Thoracic aorta (tissue), 2 donors: ENCODE results near the gene ANKMY1. TPM values are rescaled to one million over a fixed set of nuclear protein-coding genes. Genes with fewer than 3 reads are reported as not detected.

ENCODE experiments used
- ATAC-seq: fragments of 150-250 bp; one replicate; pipeline ENCODE4 v1.8.0; 2017; ENCODE audit warnings: low read depth; ENCODE audit not compliant: insufficient number of reproducible peaks, low FRiP score
- DNase-seq: peaks from one replicate; pipeline ENCODE4 v3.0.0-alpha.2; 2020; ENCODE audit warnings: low spot score
- H3K27ac ChIP-seq, 2 donors: fragments of 200-600 bp; sonication (generic); 1 replicate in 1 of 2; 2 replicates in 1 of 2; pipeline ENCODE4 v1.5.1; 2016; ENCODE audit warnings: mild to moderate bottlenecking in 2 of 2, moderate library complexity in 2 of 2
- H3K27me3 ChIP-seq: fragments of 200-600 bp; sonication (generic); replicated peaks from 2 replicates; pipeline ENCODE4 v1.6.0; 2016; ENCODE audit warnings: mild to moderate bottlenecking; ENCODE audit not compliant: insufficient read depth
- H3K36me3 ChIP-seq: fragments of 200-600 bp; sonication (generic); one replicate; pipeline ENCODE4 v1.5.1; 2016
- H3K4me1 ChIP-seq, 2 donors: fragments of 200-600 bp; sonication (generic); 1 replicate in 1 of 2; 2 replicates in 1 of 2; pipeline versions ENCODE4 v1.5.1 to v1.6.0; 2016; ENCODE audit warnings: low read depth in 2 of 2, mild to moderate bottlenecking in 1 of 2; ENCODE audit not compliant: control insufficient read depth in 1 of 2
- H3K4me3 ChIP-seq: fragments of 200-600 bp; sonication (generic); 2 replicates; pipeline ENCODE4 v1.5.1; 2016; ENCODE audit warnings: mild to moderate bottlenecking
- H3K9me3 ChIP-seq: fragments of 200-600 bp; sonication (generic); 2 replicates; pipeline ENCODE4 v1.5.1; 2016
- total RNA-seq, 2 donors: library from RNA; depleted of rRNA; stranded (reverse); fragments of >200 nt; gene quantifications; one replicate each; pipeline versions ENCODE4 v1.1.0 to v1.2.3, GENCODE V29; 2016
- TF ChIP-seq, protein P1 (sequence below): fragments of 200-600 bp; sonication (generic); IDR thresholded peaks from one replicate; pipeline ENCODE4 v1.5.1; 2019; ENCODE audit warnings: antibody characterized with exemption

The ANKMY1 gene
- total RNA-seq, 2 donors from 2014 or later, result 20.0 to 44.8 TPM

- H3K4me1 ChIP-seq, result peaks cover 9 to 33% of the 10 kb centered on the region in 2 donors
Measured at GRCh38 chr2:240593703-240594451, 36.1 kb upstream of the ANKMY1 start.

GRCh38 chr2:240593026-240593702 is 35.4 kb upstream of the ANKMY1 start:
- Histone ChIP-seq H3K4me1 (peaks cover 13 to 40% of the 10 kb centered on the region in 2 donors), H3K36me3 (peaks cover 20% of the 10 kb centered on the region), H3K27me3 (no peaks in the 10 kb centered on the region), H3K27ac (no peak overlapping the region), H3K9me3 (no peaks in the 10 kb centered on the region), H3K4me3 (no peak overlapping the region)
- no peak for DNase-seq
- TF ChIP-seq, protein P1, sequence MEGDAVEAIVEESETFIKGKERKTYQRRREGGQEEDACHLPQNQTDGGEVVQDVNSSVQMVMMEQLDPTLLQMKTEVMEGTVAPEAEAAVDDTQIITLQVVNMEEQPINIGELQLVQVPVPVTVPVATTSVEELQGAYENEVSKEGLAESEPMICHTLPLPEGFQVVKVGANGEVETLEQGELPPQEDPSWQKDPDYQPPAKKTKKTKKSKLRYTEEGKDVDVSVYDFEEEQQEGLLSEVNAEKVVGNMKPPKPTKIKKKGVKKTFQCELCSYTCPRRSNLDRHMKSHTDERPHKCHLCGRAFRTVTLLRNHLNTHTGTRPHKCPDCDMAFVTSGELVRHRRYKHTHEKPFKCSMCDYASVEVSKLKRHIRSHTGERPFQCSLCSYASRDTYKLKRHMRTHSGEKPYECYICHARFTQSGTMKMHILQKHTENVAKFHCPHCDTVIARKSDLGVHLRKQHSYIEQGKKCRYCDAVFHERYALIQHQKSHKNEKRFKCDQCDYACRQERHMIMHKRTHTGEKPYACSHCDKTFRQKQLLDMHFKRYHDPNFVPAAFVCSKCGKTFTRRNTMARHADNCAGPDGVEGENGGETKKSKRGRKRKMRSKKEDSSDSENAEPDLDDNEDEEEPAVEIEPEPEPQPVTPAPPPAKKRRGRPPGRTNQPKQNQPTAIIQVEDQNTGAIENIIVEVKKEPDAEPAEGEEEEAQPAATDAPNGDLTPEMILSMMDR, result no peak
- no peak for ATAC-seq

More at GRCh38 chr2:240593703-240594451, 36.1 kb upstream of the ANKMY1 start:
- DNase-seq (no peak), ATAC-seq (no peak)
- H3K36me3 ChIP-seq, result peaks cover 25% of the 10 kb centered on the region
- no peak overlapping the region for H3K27ac ChIP-seq
- no peak overlapping the region for H3K4me3 ChIP-seq
- no peaks in the 10 kb centered on the region for H3K27me3 ChIP-seq
- H3K9me3 ChIP-seq, result no peaks in the 10 kb centered on the region
- TF ChIP-seq, protein P1, result no peak

- no peak for DNase-seq
- Histone ChIP-seq H3K4me1 (peaks cover 22 to 46% of the 10 kb centered on the region in 2 donors), H3K27me3 (no peaks in the 10 kb centered on the region), H3K27ac (no peak overlapping the region), H3K4me3 (no peak overlapping the region), H3K36me3 (peaks cover 15% of the 10 kb centered on the region), H3K9me3 (no peaks in the 10 kb centered on the region)
- no peak for ATAC-seq
- TF ChIP-seq, protein P1, result no peak
Measured at GRCh38 chr2:240591784-240592183, 34.0 kb upstream of the ANKMY1 start.

DNA sequence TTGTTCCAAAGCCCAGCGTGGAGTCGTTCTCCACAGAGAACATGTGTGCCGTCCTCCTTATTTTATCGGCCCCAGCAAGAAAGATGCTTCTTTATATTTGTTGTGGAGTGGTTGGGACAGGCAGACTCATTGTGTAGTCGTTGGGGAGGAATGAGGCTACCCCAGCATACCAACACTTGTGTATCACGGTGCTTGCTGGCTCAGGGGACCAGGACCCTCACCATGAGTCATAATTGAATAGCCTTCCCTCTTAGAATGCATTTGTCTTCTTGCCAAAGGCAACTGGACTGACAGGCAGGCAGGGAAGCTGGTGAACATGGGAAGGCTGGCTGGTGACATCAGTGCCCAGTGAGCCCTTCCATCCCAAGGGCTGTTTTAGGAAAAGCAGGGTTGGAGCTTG is 33.4 kb upstream of the ANKMY1 start:
- no peak overlapping the region for H3K27ac ChIP-seq
- H3K27me3 ChIP-seq, result no peaks in the 10 kb centered on the region
- H3K4me1 ChIP-seq, result peaks cover 21 to 42% of the 10 kb centered on the region in 2 donors
- DNase-seq (no peak), ATAC-seq (no peak)
- H3K4me3 ChIP-seq, result no peak overlapping the region
- no peaks in the 10 kb centered on the region for H3K9me3 ChIP-seq
- TF ChIP-seq, protein P1, result no peak
- H3K36me3 ChIP-seq, result peaks cover 15% of the 10 kb centered on the region

- H3K27ac ChIP-seq, result no peak overlapping the region
- H3K36me3 ChIP-seq, result peaks cover 15% of the 10 kb centered on the region
- H3K4me3 ChIP-seq, result no peak overlapping the region
- DNase-seq (no peak), ATAC-seq (no peak)
- H3K27me3 ChIP-seq, result no peaks in the 10 kb centered on the region
- peaks cover 16 to 37% of the 10 kb centered on the region in 2 donors for H3K4me1 ChIP-seq
- no peaks in the 10 kb centered on the region for H3K9me3 ChIP-seq
- TF ChIP-seq, protein P1, result no peak
Measured at GRCh38 chr2:240590681-240591111, 32.9 kb upstream of the ANKMY1 start.
